Measurements from ENCODE around the gene UBE2D4.
"Not testable (repeated sequence)": the region's sequence is repeated elsewhere in the genome, so short reads cannot be mapped to it uniquely, and the experiment has no call there.

The UBE2D4 gene

GRCh38 chr7:43925984-43926797, at the start of gene UBE2D4:
UBE2D4 (plus strand) TSS chr7:43926436; CDS start chr7:43926533, 97 bp downstream.
- peak; percentile 78 to 79 for DNase-seq (ENCODE audit: low read depth in 2 of 2)

- no peak for DNase-seq (ENCODE audit: low read depth in 2 of 2)
Observed at GRCh38 chr7:43876976-43877745, 49.1 kb upstream of the UBE2D4 start.

GRCh38 chr7:43877968-43878864, 48.0 kb upstream of the UBE2D4 start:
- no peak for DNase-seq (ENCODE audit: low read depth in 2 of 2)

- no peak for DNase-seq (ENCODE audit: low read depth in 2 of 2)
Observed at GRCh38 chr7:43878867-43879266, 47.4 kb upstream of the UBE2D4 start.

GRCh38 chr7:43879477-43879876, 46.8 kb upstream of the UBE2D4 start:
- DNase-seq (ENCODE audit: low read depth in 2 of 2): no peak

- no peak for DNase-seq (ENCODE audit: low read depth in 2 of 2)
Observed at GRCh38 chr7:43880596-43880995, 45.6 kb upstream of the UBE2D4 start.

GRCh38 chr7:43884209-43884608, 42.0 kb upstream of the UBE2D4 start:
- no peak for DNase-seq (ENCODE audit: low read depth in 2 of 2)

GRCh38 chr7:43884617-43885016, 41.6 kb upstream of the UBE2D4 start:
- DNase-seq (ENCODE audit: low read depth in 2 of 2): no peak

GRCh38 chr7:43888993-43889945, 37.0 kb upstream of the UBE2D4 start:
- no peak for DNase-seq (ENCODE audit: low read depth in 2 of 2)

- no peak for DNase-seq (ENCODE audit: low read depth in 2 of 2)
Observed at GRCh38 chr7:43890468-43890867, 35.8 kb upstream of the UBE2D4 start.

GRCh38 chr7:43891069-43891955, 34.9 kb upstream of the UBE2D4 start:
- DNase-seq (ENCODE audit: low read depth in 2 of 2): no peak

GRCh38 chr7:43895847-43896415, 30.3 kb upstream of the UBE2D4 start:
- DNase-seq (ENCODE audit: low read depth in 2 of 2): no peak

GRCh38 chr7:43898571-43898970, 27.7 kb upstream of the UBE2D4 start:
- DNase-seq (ENCODE audit: low read depth in 2 of 2): not testable (repeated sequence)

- no peak for DNase-seq (ENCODE audit: low read depth in 2 of 2)
Observed at GRCh38 chr7:43902542-43903054, 23.6 kb upstream of the UBE2D4 start.

GRCh38 chr7:43904533-43905208, 21.6 kb upstream of the UBE2D4 start:
- no peak for DNase-seq (ENCODE audit: low read depth in 2 of 2)

- no peak for DNase-seq (ENCODE audit: low read depth in 2 of 2)
Observed at GRCh38 chr7:43905209-43905946, 20.9 kb upstream of the UBE2D4 start.

GRCh38 chr7:43905956-43906330, 20.3 kb upstream of the UBE2D4 start:
- no peak for DNase-seq (ENCODE audit: low read depth in 2 of 2)

Measured in stimulated activated CD8-positive, alpha-beta memory T cell treated with anti-CD3 and anti-CD28 coated beads, Interleukin-15, amount 100 ng/mL, for 4 hours (primary cell).